Measurements from ENCODE around the gene BCKDHA. TPM values are rescaled to one million over a fixed set of nuclear protein-coding genes. Genes with fewer than 3 reads are reported as not detected.
"Not testable (repeated sequence)": the region's sequence is repeated elsewhere in the genome, so short reads cannot be mapped to it uniquely, and the experiment has no call there.

BCKDHA gene
- total RNA-seq, 1 donor from 2014 or later = 22.6 TPM

DNA sequence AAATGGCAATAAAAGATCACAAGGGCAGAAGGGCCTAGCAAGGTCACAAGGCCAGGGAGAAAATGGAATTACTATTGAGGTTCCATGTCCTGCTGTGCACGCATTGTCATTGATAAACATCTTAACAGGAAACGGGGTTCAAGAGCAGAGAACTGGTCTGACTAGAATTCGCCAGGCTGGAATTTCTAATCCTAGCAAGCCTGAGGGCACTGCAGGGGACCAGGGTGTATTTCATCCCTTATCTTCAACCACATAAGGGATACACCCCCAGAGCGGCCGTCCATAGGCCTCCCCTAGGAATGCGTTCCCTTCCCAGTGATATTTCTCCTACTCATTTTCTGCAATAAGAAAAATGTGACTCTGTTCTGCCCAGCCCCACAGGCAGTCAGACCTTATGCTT is 64.9 kb downstream of the BCKDHA start:
- H3K4me3 Mint-ChIP-seq = no peak overlapping the region
- no peaks in the 10 kb centered on the region for H3K27me3 Mint-ChIP-seq (ENCODE audit: low read depth)
- no peak for DNase-seq (ENCODE audit: low spot score in 2 of 2, unreplicated experiment in 2 of 2)
- no peak overlapping the region for H3K27ac Mint-ChIP-seq
- H3K4me1 Mint-ChIP-seq = no peaks in the 10 kb centered on the region
- H3K9me3 Mint-ChIP-seq = peaks cover 53% of the 10 kb centered on the region
- TF ChIP-seq, protein P1, sequence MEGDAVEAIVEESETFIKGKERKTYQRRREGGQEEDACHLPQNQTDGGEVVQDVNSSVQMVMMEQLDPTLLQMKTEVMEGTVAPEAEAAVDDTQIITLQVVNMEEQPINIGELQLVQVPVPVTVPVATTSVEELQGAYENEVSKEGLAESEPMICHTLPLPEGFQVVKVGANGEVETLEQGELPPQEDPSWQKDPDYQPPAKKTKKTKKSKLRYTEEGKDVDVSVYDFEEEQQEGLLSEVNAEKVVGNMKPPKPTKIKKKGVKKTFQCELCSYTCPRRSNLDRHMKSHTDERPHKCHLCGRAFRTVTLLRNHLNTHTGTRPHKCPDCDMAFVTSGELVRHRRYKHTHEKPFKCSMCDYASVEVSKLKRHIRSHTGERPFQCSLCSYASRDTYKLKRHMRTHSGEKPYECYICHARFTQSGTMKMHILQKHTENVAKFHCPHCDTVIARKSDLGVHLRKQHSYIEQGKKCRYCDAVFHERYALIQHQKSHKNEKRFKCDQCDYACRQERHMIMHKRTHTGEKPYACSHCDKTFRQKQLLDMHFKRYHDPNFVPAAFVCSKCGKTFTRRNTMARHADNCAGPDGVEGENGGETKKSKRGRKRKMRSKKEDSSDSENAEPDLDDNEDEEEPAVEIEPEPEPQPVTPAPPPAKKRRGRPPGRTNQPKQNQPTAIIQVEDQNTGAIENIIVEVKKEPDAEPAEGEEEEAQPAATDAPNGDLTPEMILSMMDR (IDR thresholded peaks at IDR 0.05; ENCODE audit: unreplicated experiment) = no peak
- H3K36me3 Mint-ChIP-seq = no peaks in the 10 kb centered on the region

DNA sequence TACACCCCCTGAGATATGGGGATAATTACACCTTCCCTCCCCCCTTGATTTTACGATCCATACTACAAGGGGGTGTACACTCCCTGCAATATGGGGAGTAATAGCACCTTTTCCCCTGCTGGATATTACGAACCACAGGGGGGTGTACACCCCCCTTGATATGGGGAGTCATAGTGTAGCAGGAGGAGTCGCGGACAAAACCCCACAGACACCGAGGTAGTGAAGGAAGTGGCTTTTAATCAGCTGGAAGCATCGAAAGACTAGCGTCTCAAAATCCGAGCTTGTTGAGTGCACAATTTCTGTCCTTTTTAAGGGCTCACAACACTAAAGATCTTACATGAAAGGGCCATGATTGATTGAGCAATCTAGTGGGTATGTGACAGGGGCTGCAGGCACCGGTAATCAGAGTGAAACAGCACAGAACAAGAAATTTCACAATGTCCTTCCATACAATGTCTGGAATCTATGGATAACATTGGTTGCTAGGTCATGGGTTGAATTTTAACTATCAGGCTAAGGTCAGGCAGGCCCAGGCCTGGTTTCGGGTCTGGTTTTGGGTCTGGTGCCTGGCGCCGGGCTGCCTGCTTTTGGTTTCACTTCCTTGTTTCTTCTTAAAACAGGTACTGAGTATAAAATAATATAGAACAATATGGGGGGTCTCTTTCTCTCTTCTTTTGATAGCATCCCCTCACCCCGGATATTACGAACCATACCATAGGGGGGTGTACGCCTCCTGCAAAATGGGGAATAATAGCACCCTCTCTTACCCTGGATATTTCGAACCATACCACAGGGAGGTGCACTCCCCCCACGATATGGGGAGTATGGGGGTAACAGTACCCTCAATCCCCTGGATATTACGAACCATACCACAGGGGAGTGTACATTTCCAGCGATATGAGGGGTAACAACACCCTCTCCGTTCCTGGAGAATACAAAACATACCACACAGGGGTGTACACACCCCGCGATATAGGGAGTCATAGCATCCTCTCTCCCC is 65.9 kb downstream of the BCKDHA start:
- not testable (repeated sequence) for DNase-seq (ENCODE audit: low spot score in 2 of 2, unreplicated experiment in 2 of 2); H3K4me1 Mint-ChIP-seq; H3K4me3 Mint-ChIP-seq; H3K36me3 Mint-ChIP-seq; H3K27me3 Mint-ChIP-seq (ENCODE audit: low read depth); H3K27ac Mint-ChIP-seq
- peaks cover 51% of the 10 kb centered on the region for H3K9me3 Mint-ChIP-seq

Other genes with a start within 250 kb of the BCKDHA start
- gene CYP2S1, start 204.6 kb upstream of the BCKDHA start, total RNA-seq = 12.8 to 15.5 TPM (median 13.2 TPM) in 3 replicates
- gene AXL, start 178.6 kb upstream of the BCKDHA start, total RNA-seq = 60.0 to 61.0 TPM (median 60.6 TPM) in 3 replicates
- 246 to 262 TPM (median 249 TPM) in 3 replicates for gene HNRNPUL1, start 133.4 kb upstream of the BCKDHA start, total RNA-seq
- 40.5 to 41.9 TPM (median 40.6 TPM) in 3 replicates for gene CCDC97, start 87.6 kb upstream of the BCKDHA start, total RNA-seq
- 24.9 to 26.5 TPM (median 25.2 TPM) in 3 replicates for gene TGFB1, start 43.9 kb upstream of the BCKDHA start, total RNA-seq
- gene B9D2, start 33.7 kb upstream of the BCKDHA start, total RNA-seq = 4.8 to 5.6 TPM (median 5.5 TPM) in 3 replicates
- 16.2 to 19.7 TPM (median 18.3 TPM) in 3 replicates for gene TMEM91, start 21.3 kb upstream of the BCKDHA start, total RNA-seq
- 12.2 to 17.0 TPM (median 12.5 TPM) in 3 replicates for gene EXOSC5, start 459 bp upstream of the BCKDHA start, total RNA-seq
- 4.5 to 5.1 TPM (median 4.9 TPM) in 3 replicates for gene B3GNT8, start 29.6 kb downstream of the BCKDHA start, total RNA-seq
- 37.5 to 41.4 TPM (median 39.8 TPM) in 3 replicates for gene DMAC2, start 42.1 kb downstream of the BCKDHA start, total RNA-seq
- not detected in 3 replicates for gene ERICH4, start 45.3 kb downstream of the BCKDHA start, total RNA-seq
- not detected in 3 replicates for gene CEACAM21, start 178.3 kb downstream of the BCKDHA start, total RNA-seq
- gene CEACAM4, start 229.3 kb downstream of the BCKDHA start, total RNA-seq = not detected in 3 replicates

All from mesothelial cell of epicardium (in vitro differentiated cells).